Thoracic aorta (tissue), 2 donors: ENCODE data around the gene NFX1. TPM values are rescaled to one million over a fixed set of nuclear protein-coding genes. Genes with fewer than 3 reads are reported as not detected.

Source experiments
- ATAC-seq: fragments of 150-250 bp; one replicate; pipeline ENCODE4 v1.8.0; 2017; ENCODE audit warnings: low read depth; ENCODE audit not compliant: insufficient number of reproducible peaks, low FRiP score
- DNase-seq: peaks from one replicate; pipeline ENCODE4 v3.0.0-alpha.2; 2020; ENCODE audit warnings: low spot score
- H3K27ac ChIP-seq, 2 donors: fragments of 200-600 bp; sonication (generic); 1 replicate in 1 of 2; 2 replicates in 1 of 2; pipeline ENCODE4 v1.5.1; 2016; ENCODE audit warnings: mild to moderate bottlenecking in 2 of 2, moderate library complexity in 2 of 2
- H3K27me3 ChIP-seq: fragments of 200-600 bp; sonication (generic); replicated peaks from 2 replicates; pipeline ENCODE4 v1.6.0; 2016; ENCODE audit warnings: mild to moderate bottlenecking; ENCODE audit not compliant: insufficient read depth
- H3K36me3 ChIP-seq: fragments of 200-600 bp; sonication (generic); one replicate; pipeline ENCODE4 v1.5.1; 2016
- H3K4me1 ChIP-seq, 2 donors: fragments of 200-600 bp; sonication (generic); 1 replicate in 1 of 2; 2 replicates in 1 of 2; pipeline versions ENCODE4 v1.5.1 to v1.6.0; 2016; ENCODE audit warnings: low read depth in 2 of 2, mild to moderate bottlenecking in 1 of 2; ENCODE audit not compliant: control insufficient read depth in 1 of 2
- H3K4me3 ChIP-seq: fragments of 200-600 bp; sonication (generic); 2 replicates; pipeline ENCODE4 v1.5.1; 2016; ENCODE audit warnings: mild to moderate bottlenecking
- H3K9me3 ChIP-seq: fragments of 200-600 bp; sonication (generic); 2 replicates; pipeline ENCODE4 v1.5.1; 2016
- CTCF ChIP-seq: fragments of 200-600 bp; sonication (generic); IDR thresholded peaks from one replicate; pipeline ENCODE4 v1.5.1; 2019; ENCODE audit warnings: antibody characterized with exemption
- total RNA-seq, 2 donors: library from RNA; depleted of rRNA; stranded (reverse); fragments of >200 nt; gene quantifications; one replicate each; pipeline versions ENCODE4 v1.1.0 to v1.2.3, GENCODE V29; 2016

NFX1 gene
- total RNA-seq, 2 donors from 2014 or later: 22.5 to 39.7 TPM

DNA sequence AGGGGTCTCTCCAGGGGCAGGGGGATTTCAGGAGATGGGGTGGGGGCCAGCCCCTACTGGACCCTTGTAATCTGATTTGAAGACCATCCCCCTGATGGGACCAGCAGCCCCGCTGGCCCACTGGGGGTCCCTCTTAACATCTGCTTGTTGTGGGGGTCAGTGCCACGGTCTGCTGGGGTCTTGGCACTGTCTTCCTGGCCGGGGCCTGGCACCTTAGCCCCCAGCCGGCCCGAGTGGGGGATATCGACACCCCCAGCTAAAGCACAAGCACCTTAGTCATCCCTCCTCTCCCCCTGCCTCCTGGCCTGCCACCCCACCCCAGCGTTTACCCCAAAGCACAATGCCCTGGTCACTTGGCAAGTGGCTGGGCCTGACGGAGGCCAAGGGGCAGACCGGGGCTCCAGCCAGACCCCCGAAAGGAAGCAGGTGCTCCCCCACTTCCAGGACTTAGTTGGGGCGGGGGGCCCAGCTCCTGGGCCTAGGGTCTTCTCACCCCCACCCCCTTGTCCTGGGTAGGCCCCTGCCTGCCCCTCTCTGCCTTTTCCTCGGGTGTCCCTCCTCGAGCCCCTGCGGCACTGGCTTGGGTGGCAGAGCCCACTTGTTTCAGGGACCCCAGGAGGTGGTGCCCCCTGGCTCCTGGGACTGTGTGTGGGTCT lies 1.4 kb upstream of the NFX1 start:
- Histone ChIP-seq H3K4me1 (peaks cover 2 to 38% of the 10 kb centered on the region in 2 donors), H3K4me3 (peak overlapping the region; percentile 94), H3K36me3 (no peaks in the 10 kb centered on the region), H3K9me3 (no peaks in the 10 kb centered on the region), H3K27ac (peak overlapping the region; percentile 99), H3K27me3 (no peaks in the 10 kb centered on the region)
- DNase-seq (no peak), ATAC-seq (no peak)
- no peak for TF ChIP-seq CTCF

DNA sequence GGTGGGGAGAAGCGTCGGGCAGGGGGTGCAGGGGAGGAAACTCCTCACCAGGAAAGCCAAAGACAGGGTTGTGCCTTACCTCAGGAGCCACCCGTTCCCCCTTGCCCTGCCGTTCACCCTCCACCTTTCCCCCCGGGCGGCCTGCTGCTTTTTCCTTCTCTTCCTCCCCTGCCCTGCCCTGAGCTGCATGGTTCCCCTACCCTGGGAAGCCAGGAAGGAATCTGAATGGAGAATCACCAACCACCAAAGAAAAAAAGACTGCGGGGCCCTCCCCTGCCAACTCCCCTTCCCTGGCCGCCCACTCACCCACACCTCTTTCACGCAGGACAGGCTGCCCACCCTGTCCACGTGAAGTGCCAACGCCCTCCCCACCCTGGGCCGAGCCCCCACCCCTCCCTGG lies 820 bp upstream of the NFX1 start:
- no peaks in the 10 kb centered on the region for H3K27me3 ChIP-seq
- no peaks in the 10 kb centered on the region for H3K9me3 ChIP-seq
- H3K4me3 ChIP-seq: peak overlapping the region; percentile 94
- ATAC-seq (no peak), DNase-seq (no peak)
- H3K4me1 ChIP-seq: peaks cover 2 to 40% of the 10 kb centered on the region in 2 donors
- H3K27ac ChIP-seq: peak overlapping the region; percentile 99
- no peak for TF ChIP-seq CTCF
- H3K36me3 ChIP-seq: peaks cover under 1% of the 10 kb centered on the region

DNA sequence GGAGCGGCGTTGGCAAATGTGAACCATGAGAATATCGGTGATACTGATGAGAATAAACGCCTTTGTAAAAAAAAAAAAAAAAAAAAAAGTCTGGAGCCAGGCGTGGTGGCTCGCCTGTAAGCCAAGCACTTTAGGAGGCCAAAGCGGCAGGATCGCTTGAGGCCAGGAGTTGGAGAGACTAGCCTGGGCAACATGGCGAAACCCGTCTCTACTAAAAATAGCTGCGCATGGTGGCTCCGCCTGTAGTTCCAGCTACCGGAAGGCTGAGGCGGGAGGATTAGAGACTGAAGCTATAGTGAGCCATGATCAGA lies 425 bp upstream of the NFX1 start:
- no peaks in the 10 kb centered on the region for H3K9me3 ChIP-seq
- no peaks in the 10 kb centered on the region for H3K27me3 ChIP-seq
- H3K4me3 ChIP-seq: peak overlapping the region; percentile 94
- peaks cover 2 to 40% of the 10 kb centered on the region in 2 donors for H3K4me1 ChIP-seq
- H3K36me3 ChIP-seq: peaks cover 5% of the 10 kb centered on the region
- peak overlapping the region; percentile 99 for H3K27ac ChIP-seq
- peak; percentile 70 for ATAC-seq
- no peak for DNase-seq
- TF ChIP-seq CTCF: no peak

GRCh38 chr9:33291031-33291397 lies 698 bp downstream of the NFX1 start:
- DNase-seq (no peak), ATAC-seq (no peak)
- H3K4me3 ChIP-seq: peak overlapping the region; percentile 94
- no peak for TF ChIP-seq CTCF
- H3K27ac ChIP-seq: peak overlapping the region; percentile 99
- peaks cover 8% of the 10 kb centered on the region for H3K36me3 ChIP-seq
- peaks cover 3 to 42% of the 10 kb centered on the region in 2 donors for H3K4me1 ChIP-seq
- H3K27me3 ChIP-seq: no peaks in the 10 kb centered on the region
- no peaks in the 10 kb centered on the region for H3K9me3 ChIP-seq

DNA sequence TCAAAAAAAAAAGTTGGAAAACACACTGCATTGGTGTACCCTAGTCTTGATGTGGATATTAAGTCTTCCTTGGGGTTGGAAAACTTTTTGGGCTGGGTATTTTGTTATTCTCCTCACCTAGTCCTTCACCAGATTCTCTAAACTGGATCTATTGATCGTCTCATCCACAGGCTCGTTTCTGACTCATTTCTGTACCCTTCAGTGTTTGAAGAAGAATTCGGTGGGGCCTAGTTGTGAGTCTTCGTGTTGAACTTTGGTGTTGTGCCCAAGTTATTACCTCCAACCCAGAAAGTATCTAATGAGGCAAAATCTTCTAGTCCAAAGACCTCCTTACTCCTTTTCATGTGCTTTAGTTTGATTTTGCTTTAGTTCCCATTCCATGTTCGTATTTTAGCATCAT lies 1.6 kb downstream of the NFX1 start:
- H3K36me3 ChIP-seq: peaks cover 17% of the 10 kb centered on the region
- no peaks in the 10 kb centered on the region for H3K27me3 ChIP-seq
- H3K4me1 ChIP-seq: peaks cover 12 to 51% of the 10 kb centered on the region in 2 donors
- no peak overlapping the region for H3K27ac ChIP-seq
- DNase-seq: no peak
- no peak for ATAC-seq
- TF ChIP-seq CTCF: no peak
- H3K4me3 ChIP-seq: peak overlapping the region; percentile 94
- no peaks in the 10 kb centered on the region for H3K9me3 ChIP-seq
